AG04449 (cell line): ENCODE results near the gene TNP1.

ENCODE experiments used
- CTCF ChIA-PET: fragments of 350-600 bp; formaldehyde crosslinking; extraction: SDS; loops from one replicate; lab custom pipeline; 2021; ENCODE audit warnings: antibody characterized with exemption; lab: Yijun Ruan, JAX
- POLR2A ChIA-PET: fragments of 400-600, 350-600 bp; formaldehyde crosslinking; extraction: SDS; loops from one replicate; lab custom pipeline; 2020; ENCODE audit warnings: antibody characterized with exemption, inconsistent platforms; lab: Yijun Ruan, JAX
- DNase-seq: peaks from one replicate; pipeline ENCODE4 v3.0.0-alpha.2; 2010; ENCODE audit warnings: low read depth, low spot score
- H3K4me3 ChIP-seq: 2 replicates; pipeline ENCODE4 v1.5.1; 2011; ENCODE audit warnings: low read depth, mild to moderate bottlenecking, control low read depth, low read length
- TF ChIP-seq, protein P1 (sequence below): IDR thresholded peaks from one replicate; pipeline ENCODE4 v1.5.1; 2011; ENCODE audit warnings: mild to moderate bottlenecking, moderate library complexity, low read length, control low read depth, inconsistent platforms; ENCODE audit not compliant: insufficient read depth; ENCODE audit errors: missing control alignments

TNP1 gene

DNA sequence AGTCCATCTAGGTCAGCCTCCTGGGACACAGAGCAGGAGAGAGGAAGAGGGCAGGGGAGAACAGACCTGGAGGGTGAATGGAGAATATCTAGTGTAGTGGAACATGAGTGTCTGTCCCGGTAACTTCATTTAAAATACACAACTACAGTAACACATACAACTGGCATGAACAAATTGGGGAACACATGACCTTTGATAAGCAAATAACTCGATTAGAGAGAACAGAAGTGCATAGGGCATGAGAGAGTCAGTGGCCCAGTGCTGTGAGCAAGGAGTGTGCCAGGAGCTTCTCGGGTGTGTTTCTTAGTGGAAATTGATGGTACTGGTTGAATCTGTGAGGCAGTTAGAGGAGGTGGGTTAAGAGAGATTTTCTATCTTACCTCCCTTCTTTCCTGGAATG is 40.8 kb downstream of the TNP1 start:
- ChIA-PET CTCF (no interaction called here), POLR2A (no interaction called here)
- no peak for DNase-seq
- TF ChIP-seq, protein P1, sequence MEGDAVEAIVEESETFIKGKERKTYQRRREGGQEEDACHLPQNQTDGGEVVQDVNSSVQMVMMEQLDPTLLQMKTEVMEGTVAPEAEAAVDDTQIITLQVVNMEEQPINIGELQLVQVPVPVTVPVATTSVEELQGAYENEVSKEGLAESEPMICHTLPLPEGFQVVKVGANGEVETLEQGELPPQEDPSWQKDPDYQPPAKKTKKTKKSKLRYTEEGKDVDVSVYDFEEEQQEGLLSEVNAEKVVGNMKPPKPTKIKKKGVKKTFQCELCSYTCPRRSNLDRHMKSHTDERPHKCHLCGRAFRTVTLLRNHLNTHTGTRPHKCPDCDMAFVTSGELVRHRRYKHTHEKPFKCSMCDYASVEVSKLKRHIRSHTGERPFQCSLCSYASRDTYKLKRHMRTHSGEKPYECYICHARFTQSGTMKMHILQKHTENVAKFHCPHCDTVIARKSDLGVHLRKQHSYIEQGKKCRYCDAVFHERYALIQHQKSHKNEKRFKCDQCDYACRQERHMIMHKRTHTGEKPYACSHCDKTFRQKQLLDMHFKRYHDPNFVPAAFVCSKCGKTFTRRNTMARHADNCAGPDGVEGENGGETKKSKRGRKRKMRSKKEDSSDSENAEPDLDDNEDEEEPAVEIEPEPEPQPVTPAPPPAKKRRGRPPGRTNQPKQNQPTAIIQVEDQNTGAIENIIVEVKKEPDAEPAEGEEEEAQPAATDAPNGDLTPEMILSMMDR, result no peak
- no peak overlapping the region for H3K4me3 ChIP-seq

DNA sequence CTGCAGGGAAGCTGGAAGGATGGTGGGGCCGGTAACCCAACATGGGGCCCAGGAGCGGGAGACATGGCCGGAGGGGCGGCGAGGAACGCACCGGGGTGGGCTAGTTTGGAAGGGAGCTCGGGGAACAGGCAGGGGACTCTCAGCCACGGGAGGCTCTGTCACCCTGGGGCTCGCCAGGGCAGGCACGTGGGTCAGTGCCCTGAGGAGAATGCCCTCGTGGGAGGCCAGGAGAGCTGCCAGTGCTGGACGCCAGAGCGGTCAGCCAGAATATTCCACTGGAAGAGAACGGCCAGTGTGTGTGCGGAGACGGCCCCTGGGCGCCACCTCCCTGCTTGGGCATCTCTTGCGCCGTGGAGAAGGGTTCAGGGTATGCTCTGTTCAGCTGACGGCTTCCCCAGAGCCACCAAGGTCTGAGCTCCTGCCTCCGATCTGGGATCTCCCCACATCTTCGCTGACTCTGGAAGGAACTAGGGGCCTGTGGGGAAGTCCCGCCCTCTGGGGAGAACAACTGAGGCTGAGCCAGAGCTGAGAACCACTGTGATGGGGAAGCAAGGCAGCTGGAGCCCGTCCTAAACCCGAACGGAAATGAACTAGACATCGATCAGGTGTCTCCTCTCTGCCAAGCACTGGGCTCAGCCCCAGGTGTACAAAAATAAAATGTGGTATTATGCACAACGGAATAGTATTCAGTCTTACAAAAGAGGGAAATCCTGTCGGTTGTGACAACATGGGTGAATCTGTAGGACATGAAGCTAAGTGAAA is 49.3 kb downstream of the TNP1 start:
- DNase-seq, result no peak
- ChIA-PET POLR2A (no interaction called here), CTCF (interaction anchor here (0.8 kb wide), 1 partner anchor 18 kb away, joined by 3 read pairs; no protein-coding TSS in a partner anchor)
- H3K4me3 ChIP-seq, result no peak overlapping the region
- TF ChIP-seq, protein P1, result no peak
